Cerebellar cortex (tissue), 1 donor: Measurements from ENCODE around the gene MTRF1L.
"Not testable (repeated sequence)": the region's sequence is repeated elsewhere in the genome, so short reads cannot be mapped to it uniquely, and the experiment has no call there.

ENCODE experiments used
- DNase-seq: peaks from one replicate; pipeline ENCODE4 v3.0.0-alpha.2; 2015; ENCODE audit warnings: low spot score

Gene MTRF1L

GRCh38 chr6:153001767-153002612, 519 bp downstream of the MTRF1L start:
- DNase-seq: peak; percentile 37

DNA sequence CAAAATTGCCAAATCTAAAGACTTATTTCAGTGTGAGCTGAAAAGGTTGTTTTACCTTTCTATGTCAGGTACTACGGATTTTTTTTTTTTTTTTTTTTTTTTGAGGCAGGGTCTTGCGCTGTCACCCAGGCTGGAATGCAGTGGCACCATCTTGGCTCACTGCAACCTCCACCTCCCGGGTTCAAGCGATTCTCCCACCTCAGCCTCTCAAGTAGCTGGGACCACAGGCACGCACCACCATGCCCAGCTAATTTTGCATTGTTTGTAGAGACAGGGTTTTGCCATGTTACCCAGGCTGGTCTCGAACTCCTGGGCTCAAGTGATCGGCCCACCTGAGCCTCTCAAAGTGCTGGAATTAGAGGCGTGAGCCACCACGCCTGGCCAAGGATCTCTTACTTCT, 1.7 kb downstream of the MTRF1L start:
- DNase-seq: not testable (repeated sequence)

- no peak for DNase-seq
Observed at GRCh38 chr6:153000243-153000642, 2.3 kb downstream of the MTRF1L start.

DNA sequence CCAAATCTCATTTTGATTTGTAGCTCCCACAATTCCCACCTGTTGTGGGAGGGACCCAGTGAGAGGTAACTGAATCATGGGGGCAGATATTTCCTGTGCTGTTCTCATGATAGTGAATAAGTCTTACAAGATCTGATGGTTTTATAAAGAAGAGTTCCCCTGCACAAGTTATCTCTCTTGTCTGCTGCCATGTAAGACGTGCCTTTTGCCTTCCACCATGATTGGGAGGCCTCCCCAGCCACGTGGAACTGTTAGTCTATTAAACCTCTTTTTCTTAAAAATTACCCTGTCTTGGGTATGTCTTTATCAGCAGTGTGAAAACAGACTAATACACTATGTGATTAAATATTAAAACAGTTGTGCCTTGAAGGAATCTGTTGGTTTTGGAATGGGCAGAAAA, 3.0 kb downstream of the MTRF1L start:
- DNase-seq: not testable (repeated sequence)

GRCh38 chr6:152993847-152994246, 8.7 kb downstream of the MTRF1L start:
- no peak for DNase-seq

DNA sequence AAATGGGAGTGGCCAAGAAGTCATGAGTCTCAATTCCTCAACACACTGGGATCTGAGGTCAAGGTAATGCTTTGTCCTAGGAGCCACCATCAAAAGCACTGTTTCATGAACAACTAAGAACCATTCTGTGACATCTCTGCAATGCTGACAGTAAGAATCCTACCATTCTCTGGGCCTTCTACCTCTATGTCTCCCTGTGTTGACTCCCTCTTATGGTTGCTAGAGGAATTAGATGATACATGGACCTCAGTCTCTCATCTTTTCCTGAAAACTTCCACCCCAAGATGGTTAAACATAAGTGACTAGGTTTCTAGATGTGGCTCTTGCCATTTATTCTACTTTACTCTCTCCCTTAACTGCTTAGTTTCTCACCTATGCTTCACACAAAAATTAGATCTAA, 9.1 kb downstream of the MTRF1L start:
- peak; percentile 19 for DNase-seq

DNA sequence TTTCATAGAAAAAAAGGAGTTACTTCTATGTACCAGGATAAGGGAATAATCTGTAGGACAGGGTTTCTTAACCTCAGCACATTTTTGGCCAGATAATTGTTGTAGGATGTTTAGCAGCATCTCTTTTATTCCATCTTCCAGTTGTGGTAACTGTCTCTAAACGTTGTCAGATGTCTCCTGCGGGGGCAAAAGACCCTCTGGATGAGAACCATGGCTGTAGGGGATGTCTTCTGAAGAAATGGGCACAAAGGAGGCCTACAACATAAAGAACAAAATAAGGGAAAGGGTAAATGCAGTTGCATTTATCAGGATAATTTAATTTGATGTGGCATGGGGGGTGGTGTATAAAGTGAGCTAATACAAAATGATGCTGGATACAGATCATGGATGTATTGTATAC, 15.5 kb downstream of the MTRF1L start:
- DNase-seq: no peak

- DNase-seq: not testable (repeated sequence)
Observed at GRCh38 chr6:152985300-152985699, 17.2 kb downstream of the MTRF1L start.

GRCh38 chr6:152984513-152984872, 18.0 kb downstream of the MTRF1L start:
- DNase-seq: peak; percentile 18

DNA sequence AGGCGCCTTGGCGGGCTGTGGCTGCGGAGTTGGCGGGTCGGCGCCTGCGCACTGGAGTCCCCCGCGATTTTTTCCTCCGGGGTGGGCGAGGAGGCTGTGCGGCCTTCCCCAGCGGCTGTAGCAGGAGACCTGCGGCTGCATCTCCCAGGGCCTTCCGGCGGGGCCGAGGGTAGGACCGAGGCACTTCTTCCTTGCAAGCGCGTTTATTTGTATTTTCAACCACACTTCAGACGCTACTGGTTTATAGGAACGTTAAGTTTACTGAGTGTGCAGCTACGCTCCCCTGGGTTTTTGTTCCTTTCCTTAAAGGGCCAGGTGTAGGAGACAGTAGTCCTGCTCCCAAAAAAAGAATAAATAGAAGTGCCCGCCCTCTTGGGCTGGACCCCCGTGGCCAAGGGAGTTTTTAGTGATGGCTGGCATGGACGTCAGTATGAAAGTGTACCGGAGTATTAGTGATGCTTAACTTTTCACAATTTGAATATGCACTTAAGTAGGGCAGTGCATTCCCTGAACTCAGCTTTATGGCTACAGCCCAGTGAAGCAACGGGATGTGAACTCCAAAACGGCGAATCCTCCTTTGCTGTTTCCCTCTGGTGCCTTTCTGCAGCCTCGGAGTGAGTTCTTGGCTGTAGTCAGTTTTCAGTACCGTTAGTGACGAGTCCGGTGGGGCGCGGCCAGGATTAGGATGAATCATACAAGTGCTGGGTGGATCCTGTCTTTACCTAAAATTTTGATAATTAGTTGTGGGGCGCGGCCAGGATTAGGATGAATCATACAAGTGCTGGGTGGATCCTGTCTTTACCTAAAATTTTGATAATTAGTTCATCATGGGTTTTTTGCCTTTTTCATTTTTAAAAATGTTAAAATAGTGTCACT, 18.6 kb downstream of the MTRF1L start:
- DNase-seq: peak; percentile 96

- peak; percentile 97 for DNase-seq
Observed at GRCh38 chr6:152982904-152983636, 19.4 kb downstream of the MTRF1L start, which contains the start of gene FBXO5. Gene FBXO5 (minus strand): TSS chr6:152983041. CDS start chr6:152982959, 82 bp downstream.

GRCh38 chr6:152981989-152982903, 20.3 kb downstream of the MTRF1L start:
- no peak for DNase-seq

GRCh38 chr6:152981219-152981618, 21.3 kb downstream of the MTRF1L start:
- no peak for DNase-seq

DNA sequence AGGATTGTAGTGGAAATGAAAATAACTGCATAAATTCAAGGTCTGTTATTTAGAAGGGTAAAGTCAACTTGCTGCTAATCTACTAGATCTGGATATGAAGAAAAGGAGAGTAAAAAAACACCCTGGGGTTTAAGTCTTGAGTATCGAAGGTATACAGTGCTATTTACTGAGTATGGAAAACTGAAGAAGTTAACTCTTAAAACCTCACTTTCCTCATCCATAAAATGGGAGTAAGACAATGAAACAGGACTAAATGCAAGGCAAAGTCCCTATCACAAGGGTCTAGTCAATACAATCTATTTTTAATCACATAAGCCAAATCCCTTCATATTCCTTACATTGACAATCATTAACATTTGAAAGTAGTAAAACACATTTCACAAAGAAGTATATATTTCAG, 21.9 kb downstream of the MTRF1L start:
- no peak for DNase-seq

DNA sequence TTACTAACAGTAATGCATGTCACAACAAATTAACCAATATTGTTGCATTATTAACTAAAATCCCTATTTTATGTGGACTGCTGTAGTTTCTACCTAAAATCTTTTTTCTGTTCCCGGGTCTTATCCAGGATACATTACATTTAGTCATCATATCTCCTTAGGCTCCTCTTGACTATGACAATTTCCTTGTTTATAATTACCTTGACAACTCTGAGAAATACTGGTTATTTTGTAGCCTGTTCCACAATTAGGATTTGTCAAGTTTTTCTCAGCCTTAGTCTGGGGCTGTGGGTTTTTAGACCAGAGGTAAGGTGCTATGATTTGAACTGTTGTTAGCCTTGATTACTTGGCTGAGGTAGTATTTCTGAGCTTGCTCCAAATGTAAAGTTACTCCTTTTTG, 23.4 kb downstream of the MTRF1L start:
- no peak for DNase-seq

DNA sequence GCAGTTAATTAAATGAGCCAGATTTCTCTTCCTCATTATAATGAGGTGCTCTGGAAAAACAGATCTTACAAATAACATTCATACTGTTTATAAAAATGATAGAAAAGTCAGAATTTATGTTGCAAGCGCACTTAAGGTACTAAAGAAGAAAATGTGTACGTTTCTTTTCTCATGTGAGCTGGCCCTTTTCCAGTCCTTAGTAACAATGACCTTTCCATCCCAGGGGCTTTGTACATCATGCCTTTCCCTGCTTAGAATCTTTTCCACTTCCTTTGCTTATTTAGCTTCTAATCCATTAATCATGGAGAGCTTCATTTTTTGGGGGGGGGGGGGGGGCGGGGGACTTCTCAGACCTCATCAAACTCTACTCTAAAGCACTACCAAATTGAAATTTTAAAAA, 24.5 kb downstream of the MTRF1L start:
- no peak for DNase-seq

- no peak for DNase-seq
Observed at GRCh38 chr6:152977556-152977955, 25.0 kb downstream of the MTRF1L start.

DNA sequence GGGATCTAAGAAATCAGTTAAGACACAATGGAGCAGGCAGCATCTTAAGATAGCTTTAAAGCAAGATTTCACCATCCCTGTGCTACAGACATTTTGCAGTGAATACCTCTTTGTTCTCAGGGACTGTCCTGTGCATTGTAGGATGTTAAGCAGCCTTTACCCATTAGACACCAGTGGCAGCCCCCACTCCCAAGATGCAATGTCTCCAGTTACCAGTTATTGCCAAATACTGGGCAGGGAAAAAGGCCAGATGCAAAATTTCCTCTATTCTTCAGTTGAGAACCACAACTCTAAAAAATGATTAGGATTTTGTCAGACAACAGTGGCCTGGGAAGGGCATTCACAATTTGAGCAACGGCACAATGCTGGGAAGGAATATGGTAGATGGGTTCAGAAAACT, 25.8 kb downstream of the MTRF1L start:
- DNase-seq: no peak

GRCh38 chr6:152975204-152975915, 27.1 kb downstream of the MTRF1L start:
- DNase-seq: no peak

DNA sequence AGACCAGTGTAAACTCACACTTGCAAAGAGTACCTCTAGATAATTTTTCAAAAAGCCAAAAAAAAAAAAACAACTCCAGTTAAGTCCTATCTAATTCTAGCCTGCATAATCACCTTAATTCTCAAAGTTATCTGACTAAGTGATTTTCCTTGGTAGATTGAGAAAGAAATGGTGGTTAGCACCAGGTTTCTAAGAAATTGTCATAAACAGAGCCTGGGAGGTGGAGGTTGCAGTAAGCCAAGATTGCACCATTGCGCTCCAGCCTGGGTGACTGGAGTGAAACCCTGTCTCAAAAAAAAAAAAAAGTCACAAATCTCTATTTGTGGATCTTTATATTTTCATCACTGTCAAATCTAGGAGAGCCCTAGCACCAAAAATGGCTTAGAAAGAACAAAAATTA, 28.6 kb downstream of the MTRF1L start:
- DNase-seq: no peak
